GM12864 (cell line): Measurements from ENCODE around the gene LDLRAD4.

ENCODE experiments used
- DNase-seq: peaks from one replicate; pipeline ENCODE4 v3.0.0-alpha.2; 2011; ENCODE audit warnings: low read depth
- H3K4me3 ChIP-seq: 2 replicates; pipeline ENCODE4 v1.5.1; 2011; ENCODE audit warnings: mild to moderate bottlenecking, low read depth, low read length, control low read depth
- TF ChIP-seq, protein P1 (sequence below): IDR thresholded peaks from 2 replicates; pipeline ENCODE4 v1.5.1; 2011; ENCODE audit warnings: low read depth, mild to moderate bottlenecking, moderate library complexity, low read length, control low read depth, inconsistent platforms; ENCODE audit errors: missing control alignments

LDLRAD4 gene

DNA sequence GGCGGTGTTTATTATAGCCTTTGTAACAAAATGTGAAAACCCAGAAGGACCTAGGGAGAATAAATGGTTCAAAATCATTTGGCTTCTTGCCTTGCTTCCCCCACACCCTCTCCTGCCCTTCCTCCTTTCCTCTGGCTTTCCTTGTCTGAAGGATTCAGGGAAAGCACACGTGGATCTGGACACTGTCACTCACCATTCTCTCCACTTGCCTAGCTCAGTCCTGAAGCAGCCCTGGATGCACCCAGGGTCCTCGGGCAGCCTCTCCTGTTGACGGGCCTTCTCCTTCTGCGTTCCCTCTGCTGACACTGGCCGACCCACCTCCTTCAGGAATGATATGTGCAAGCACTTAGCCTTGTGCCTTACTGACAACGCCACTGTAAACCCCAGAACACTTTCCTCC lies 439.4 kb downstream of the LDLRAD4 start:
- H3K4me3 ChIP-seq: no peak overlapping the region
- DNase-seq: no peak
- TF ChIP-seq, protein P1, sequence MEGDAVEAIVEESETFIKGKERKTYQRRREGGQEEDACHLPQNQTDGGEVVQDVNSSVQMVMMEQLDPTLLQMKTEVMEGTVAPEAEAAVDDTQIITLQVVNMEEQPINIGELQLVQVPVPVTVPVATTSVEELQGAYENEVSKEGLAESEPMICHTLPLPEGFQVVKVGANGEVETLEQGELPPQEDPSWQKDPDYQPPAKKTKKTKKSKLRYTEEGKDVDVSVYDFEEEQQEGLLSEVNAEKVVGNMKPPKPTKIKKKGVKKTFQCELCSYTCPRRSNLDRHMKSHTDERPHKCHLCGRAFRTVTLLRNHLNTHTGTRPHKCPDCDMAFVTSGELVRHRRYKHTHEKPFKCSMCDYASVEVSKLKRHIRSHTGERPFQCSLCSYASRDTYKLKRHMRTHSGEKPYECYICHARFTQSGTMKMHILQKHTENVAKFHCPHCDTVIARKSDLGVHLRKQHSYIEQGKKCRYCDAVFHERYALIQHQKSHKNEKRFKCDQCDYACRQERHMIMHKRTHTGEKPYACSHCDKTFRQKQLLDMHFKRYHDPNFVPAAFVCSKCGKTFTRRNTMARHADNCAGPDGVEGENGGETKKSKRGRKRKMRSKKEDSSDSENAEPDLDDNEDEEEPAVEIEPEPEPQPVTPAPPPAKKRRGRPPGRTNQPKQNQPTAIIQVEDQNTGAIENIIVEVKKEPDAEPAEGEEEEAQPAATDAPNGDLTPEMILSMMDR: no peak

DNA sequence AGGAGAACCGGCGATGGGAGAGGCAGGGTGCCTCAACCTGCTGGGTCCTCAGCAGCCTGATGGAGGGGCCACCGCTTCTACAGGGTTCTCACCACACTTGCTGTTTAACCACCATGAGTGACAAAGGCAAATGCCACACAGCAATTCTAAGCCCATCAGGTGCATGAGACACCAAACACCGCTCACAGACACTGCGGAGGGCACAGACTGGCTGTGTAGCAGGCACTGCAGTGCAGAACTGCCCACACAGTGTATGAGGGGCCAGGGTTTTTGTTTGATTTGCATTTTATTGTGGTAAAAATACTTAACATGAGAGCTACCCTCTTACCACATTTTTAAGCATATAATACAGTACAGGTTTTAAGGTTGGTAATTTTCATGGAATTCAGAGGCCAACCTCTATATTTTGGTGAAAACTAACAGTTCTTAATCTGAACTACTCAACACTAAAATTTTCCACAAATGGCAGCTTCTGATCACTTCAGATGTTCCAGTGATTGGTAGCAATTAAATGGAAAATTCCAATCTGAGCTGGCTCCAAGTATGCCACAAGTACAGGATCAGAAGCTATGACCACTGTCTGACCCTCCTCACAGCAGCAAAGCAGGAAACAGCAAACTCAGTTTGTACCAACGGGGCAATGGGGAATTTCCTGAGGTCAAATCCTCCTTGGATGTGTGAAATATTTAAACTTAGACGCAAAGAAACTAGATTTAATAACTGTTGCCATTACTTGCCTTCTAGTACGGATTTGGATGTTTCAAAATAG lies 440.1 kb downstream of the LDLRAD4 start:
- TF ChIP-seq, protein P1: no peak

DNA sequence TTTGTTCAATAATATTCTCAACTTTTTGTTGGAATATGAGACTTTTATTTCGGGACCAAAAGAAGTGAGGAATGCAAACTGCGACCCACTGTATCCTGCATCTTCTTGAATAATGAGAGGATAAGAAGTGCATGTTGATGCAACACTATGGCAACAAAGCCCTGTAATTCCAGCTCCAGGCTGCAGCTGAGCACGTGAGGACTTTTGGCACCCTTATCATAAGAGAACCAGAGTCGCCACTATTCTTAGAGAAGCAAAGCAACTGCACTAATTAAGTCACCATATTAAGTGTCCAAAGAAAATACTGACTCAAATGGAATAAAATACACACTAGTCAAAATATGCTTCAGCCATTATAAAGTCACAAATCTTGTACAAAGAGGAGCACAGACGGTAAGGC lies 441.9 kb downstream of the LDLRAD4 start:
- TF ChIP-seq, protein P1: no peak
- H3K4me3 ChIP-seq: no peak overlapping the region
- no peak for DNase-seq

More for the DNA sequence above, 440.1 kb downstream of the LDLRAD4 start:
- no peak for DNase-seq
- no peak overlapping the region for H3K4me3 ChIP-seq

DNA sequence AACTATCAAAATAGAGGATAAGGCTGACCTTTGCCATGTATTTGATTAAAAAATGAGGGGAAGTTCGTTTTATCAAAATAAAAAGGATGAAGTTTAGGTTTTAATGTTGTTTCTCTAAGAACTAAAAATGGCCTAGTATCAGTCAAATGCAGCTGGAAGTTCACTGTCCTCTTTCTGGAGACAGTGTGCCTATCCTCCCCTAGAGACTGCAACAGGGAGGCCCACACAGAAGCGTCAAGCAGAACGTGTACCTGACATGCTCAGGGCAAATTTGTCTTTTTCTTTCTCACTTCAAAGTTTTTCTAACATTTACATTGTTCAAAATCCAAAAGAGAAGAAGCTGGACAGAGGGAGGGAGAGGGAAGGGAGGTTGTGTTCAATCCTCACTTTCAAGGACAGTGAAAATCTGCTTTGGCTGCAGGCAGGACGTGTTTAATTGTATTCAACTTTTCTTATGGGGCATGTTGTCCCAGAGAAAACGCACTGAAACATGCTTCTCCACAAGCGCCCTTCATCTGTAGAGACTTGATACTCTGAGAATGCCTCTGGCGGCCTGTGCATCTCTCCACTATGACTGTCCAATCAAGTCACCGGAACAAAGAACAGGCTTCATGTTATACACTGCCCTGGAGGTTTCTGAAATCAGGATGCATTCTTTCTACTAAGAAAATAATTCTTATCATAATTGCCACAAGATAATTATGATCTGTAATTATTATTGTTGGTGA lies 442.7 kb downstream of the LDLRAD4 start:
- no peak for DNase-seq
- H3K4me3 ChIP-seq: no peak overlapping the region
- TF ChIP-seq, protein P1: no peak

DNA sequence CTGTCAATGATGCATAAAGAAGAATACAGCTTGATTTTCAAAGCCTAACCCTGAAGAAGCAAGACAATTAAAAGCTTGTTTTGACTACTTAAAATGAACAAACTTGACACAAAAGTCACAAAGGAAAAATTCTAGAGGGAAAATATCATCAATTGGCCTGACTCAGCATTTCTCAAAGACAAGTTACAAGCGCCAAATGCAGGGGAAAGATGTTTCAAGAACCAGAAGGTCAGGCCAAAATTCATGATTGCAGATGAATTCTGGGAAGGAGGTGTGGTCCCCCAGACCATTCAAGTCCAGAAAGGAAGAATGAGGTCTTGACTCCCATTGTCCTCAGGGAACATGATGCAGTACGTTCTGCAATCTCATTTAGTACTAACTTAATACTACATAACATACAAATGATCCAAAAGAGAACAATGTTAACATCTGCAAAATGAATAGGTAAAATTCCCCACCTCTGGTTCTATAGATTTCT lies 443.3 kb downstream of the LDLRAD4 start:
- TF ChIP-seq, protein P1: no peak
- DNase-seq: no peak
- no peak overlapping the region for H3K4me3 ChIP-seq

DNA sequence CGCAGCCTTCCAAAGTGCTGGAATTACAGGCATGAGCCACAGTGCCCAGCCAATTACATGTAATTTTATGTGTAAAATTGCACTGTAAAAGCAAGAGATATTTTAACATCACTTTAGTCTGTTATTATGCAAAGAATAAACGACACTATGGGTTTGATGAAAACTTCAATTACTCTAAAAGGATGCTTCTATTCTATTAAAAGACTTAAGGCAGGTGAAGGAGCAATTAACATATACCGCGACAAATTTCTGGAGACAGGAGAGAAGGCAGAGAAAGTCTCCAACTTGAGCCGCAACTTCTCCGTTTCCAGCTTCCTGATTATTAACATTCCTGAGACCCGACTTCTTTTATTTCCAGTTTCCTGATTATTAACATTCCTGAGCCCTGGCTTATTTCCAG lies 454.1 kb downstream of the LDLRAD4 start:
- TF ChIP-seq, protein P1: no peak
- H3K4me3 ChIP-seq: no peak overlapping the region
- DNase-seq: no peak
